Pancreas (tissue), 10 donors: ENCODE measurements around the gene STK4. TPM values are rescaled to one million over a fixed set of nuclear protein-coding genes. Genes with fewer than 3 reads are reported as not detected.

Experiments used
- ATAC-seq, 4 donors: fragments of 200-7000 bp; cut with Tn5 transposase; one replicate each; pipeline versions ENCODE4 v1.8.0 to v1.9.1; 2020; ENCODE audit warnings: mild to moderate bottlenecking in 4 of 4, moderate library complexity in 4 of 4
- DNase-seq, 6 donors: peaks; one replicate each; pipeline ENCODE4 v3.0.0-alpha.2; 2020
- FAIRE-seq: peaks from 2 replicates; lab custom pipeline; 2012; peaks lifted over from hg19 to GRCh38; lab: Jason Lieb, UNC
- H3K27ac ChIP-seq, 4 donors: fragments of 200-600 bp; sonication (generic); 1 replicate in 3 of 4; 2 replicates in 1 of 4; pipeline versions ENCODE4 v1.5.0 to v1.8.0; 2020
- H3K27me3 ChIP-seq, 4 donors: fragments of 200-600 bp; one replicate each; pipeline ENCODE4 v1.8.0; 2021
- H3K36me3 ChIP-seq, 3 donors: fragments of 200-600 bp; sonication (generic) in 1 of 3; one replicate each; pipeline versions ENCODE4 v1.5.0 to v1.8.0; 2020 to 2021
- H3K4me1 ChIP-seq, 3 donors: fragments of 200-600 bp; one replicate each; pipeline ENCODE4 v1.8.0; 2021
- H3K4me3 ChIP-seq, 4 donors: fragments of 200-600 bp; sonication (generic) in 2 of 4; one replicate each; pipeline versions ENCODE4 v1.5.0 to v1.8.0; 2020 to 2021
- H3K9me3 ChIP-seq, 4 donors: fragments of 200-600 bp; one replicate each; pipeline ENCODE4 v1.8.0; 2021
- WGBS, 2 donors: extraction: QIAGEN DNeasy Blood & Tissue Kit; methylation state at CpG; one replicate each; pipeline ENCODE4 v1.1.7; 2013; 5-methylcytosine and 5-hydroxymethylcytosine counted together
- intact Hi-C, 3 donors: fragments of 100-400 bp; cut with DNase I; formaldehyde crosslinking; loops; one replicate each; pipeline versions ENCODE4 v1.11.1 to v1.14.2; 2022
- polyA plus RNA-seq, 2 donors: library from polyadenylated mRNA; stranded (reverse); fragments of 200-250 nt; gene quantifications; one replicate each; pipeline ENCODE4 v1.2.3, GENCODE V29; 2013
- total RNA-seq, 6 donors: library from RNA; stranded (reverse); fragmentation: NEBNext Ultra II Directional in 4 of 6; extraction: Animal tissue kit (Norgen Biotek cat#: 25700) in 4 of 6; gene quantifications; one replicate each; pipeline versions ENCODE4 v1.2.1 to v1.2.4, GENCODE V29; 2021 to 2023
- TF ChIP-seq, protein P1 (sequence below), 4 donors: fragments of 200-600 bp; sonication (generic) in 3 of 4; IDR thresholded peaks; one replicate each; pipeline versions ENCODE4 v1.5.0 to v1.8.0; 2021; ENCODE audit warnings: antibody characterized with exemption in 4 of 4
- donor health status: healthy with polysubstance abuse.
- donor health status: DM: no; HTN: no; CAD: no; lungs with moderate emphysema.
- donor health status: DM: no; HTN: no; CAD: no.
- donor health status: control.
- donor health status: control.
- donor health status: Bipolar disorder and iron deficiency.
- donor health status: DM: yes; HTN: yes; CAD: no.
- donor health status: DM: no; HTN: no; CAD: no.
- donor health status: DM: no; HTN: no; CAD: no.
- donor health status: DM: yes; HTN: yes; CAD: no.

Gene STK4
- total and polyA plus RNA-seq, 8 donors = 3.7 to 18.9 (median 8.8) TPM

DNA sequence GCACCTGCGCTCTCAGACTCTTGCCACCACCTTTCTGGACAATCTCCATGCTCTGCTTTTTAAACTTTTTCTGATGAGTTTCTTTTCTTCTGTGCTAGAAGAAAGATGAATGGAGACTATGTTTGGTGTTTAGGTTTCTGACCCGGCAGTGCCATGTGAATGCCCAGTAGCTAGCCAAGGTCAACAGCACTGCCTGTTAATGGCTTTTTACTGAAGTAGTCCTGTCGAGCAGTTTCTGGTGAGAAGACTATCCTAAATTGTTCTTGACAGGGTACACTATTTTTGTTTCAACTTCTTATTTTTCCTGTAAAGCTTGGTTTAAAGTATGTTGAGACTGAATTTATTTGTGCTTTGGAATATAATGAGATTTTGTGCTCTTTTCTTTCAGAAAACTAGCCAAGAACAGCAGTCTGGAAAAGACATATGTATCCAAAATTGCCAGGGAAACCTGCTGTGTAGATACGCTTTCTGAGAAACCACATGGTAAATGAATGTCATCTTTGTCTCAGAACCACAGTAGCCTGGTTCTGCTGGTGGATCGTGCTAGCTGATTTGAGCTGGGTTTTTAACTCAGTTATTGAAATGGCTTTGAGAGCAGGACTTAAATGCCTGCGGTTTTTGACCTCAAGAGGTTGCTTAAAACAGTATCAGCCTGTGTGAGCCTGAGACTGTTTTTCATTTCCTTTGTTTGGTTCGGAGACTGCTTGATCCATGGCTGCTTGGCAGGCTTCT lies 86.6 kb downstream of the STK4 start:
- Histone ChIP-seq H3K27me3 (no peaks in the 10 kb centered on the region), H3K4me3 (no peak overlapping the region), H3K9me3 (no peaks in the 10 kb centered on the region), H3K4me1 (no peaks in the 10 kb centered on the region), H3K36me3 (no peaks in the 10 kb centered on the region), H3K27ac (no peak overlapping the region)
- FAIRE-seq (no peak), ATAC-seq (no peak), DNase-seq (no peak)
- WGBS, 2 donors = 71 to 78% methylated on average over 7 of the region's 7 CpGs
- intact Hi-C loops = no loop called here
- TF ChIP-seq, protein P1, sequence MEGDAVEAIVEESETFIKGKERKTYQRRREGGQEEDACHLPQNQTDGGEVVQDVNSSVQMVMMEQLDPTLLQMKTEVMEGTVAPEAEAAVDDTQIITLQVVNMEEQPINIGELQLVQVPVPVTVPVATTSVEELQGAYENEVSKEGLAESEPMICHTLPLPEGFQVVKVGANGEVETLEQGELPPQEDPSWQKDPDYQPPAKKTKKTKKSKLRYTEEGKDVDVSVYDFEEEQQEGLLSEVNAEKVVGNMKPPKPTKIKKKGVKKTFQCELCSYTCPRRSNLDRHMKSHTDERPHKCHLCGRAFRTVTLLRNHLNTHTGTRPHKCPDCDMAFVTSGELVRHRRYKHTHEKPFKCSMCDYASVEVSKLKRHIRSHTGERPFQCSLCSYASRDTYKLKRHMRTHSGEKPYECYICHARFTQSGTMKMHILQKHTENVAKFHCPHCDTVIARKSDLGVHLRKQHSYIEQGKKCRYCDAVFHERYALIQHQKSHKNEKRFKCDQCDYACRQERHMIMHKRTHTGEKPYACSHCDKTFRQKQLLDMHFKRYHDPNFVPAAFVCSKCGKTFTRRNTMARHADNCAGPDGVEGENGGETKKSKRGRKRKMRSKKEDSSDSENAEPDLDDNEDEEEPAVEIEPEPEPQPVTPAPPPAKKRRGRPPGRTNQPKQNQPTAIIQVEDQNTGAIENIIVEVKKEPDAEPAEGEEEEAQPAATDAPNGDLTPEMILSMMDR (IDR thresholded peaks at IDR 0.05) = no peak

DNA sequence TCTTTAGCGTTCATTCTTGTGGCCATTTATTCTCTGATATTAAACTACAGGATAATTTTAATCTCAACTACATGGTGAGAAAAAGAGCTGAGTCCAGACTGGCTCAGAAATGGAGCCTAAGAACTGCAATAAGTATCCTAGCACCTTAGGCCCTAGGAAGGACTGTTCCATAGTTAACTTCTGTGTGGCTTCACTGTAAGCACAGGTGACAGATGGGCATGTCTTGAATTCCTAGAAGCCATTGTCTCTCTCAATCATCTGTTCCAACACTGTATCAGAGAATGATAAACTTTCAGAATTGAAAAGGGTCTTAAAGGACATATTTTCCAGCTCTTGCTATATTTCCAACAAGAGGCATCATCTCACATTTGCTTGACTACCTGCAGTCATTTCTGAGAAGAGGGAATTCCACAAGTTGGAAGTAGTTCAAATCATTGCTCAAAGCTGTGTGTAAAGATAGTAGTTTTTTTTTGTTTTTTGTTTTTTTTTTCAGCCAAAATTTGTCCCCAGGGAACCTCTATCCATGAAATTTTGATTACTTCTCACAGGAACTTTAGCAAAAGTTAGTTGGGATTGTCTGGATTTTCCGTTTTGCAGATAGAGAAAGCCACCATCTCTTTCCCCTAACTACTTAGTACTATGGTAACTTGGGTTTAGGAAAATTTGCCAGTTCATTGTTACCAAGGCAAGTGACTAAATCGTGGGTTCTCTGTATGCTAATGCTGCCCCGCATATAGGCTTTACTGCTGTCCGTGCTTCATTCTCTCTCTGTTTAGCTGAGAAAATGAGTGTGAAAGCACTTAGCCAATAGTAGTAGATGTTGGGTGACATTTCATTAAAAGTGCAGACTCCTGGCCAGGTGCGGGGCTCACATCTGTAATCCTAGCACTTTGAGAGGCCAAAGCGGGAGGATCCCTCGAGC lies 87.4 kb downstream of the STK4 start:
- H3K27me3 ChIP-seq = no peaks in the 10 kb centered on the region
- no peak overlapping the region for H3K4me3 ChIP-seq
- TF ChIP-seq, protein P1 (IDR thresholded peaks at IDR 0.05) = no peak
- WGBS, 2 donors = 88 to 95% methylated on average over 8 of the region's 8 CpGs
- no peaks in the 10 kb centered on the region for H3K36me3 ChIP-seq
- intact Hi-C loops = no loop called here
- H3K9me3 ChIP-seq = no peaks in the 10 kb centered on the region
- FAIRE-seq = no peak
- H3K4me1 ChIP-seq = no peaks in the 10 kb centered on the region
- ATAC-seq = no peak
- no peak for DNase-seq
- H3K27ac ChIP-seq = no peak overlapping the region

DNA sequence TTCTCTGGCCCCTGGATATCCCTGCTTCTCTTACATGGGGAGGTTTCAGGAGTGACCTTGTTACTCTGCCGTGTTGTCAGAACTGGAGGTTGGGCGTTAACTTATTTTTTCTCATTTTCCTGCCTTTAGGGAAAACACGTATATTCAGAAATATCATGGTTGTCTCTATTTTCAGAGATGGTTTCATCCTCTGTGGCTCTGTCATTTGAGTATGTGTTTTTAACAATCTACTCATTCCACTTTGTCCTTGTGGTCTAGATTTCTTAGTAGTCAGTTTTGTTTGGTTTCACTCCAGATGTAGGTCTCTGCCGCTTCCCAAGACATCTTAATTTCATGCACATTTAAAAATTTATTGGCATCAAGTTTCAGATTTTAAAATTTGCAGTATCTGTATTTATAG lies 88.7 kb downstream of the STK4 start:
- ATAC-seq (no peak), FAIRE-seq (no peak), DNase-seq (no peak)
- intact Hi-C loops = no loop called here
- no peak overlapping the region for H3K4me3 ChIP-seq
- no peak overlapping the region for H3K27ac ChIP-seq
- H3K9me3 ChIP-seq = no peaks in the 10 kb centered on the region
- H3K27me3 ChIP-seq = no peaks in the 10 kb centered on the region
- TF ChIP-seq, protein P1 (IDR thresholded peaks at IDR 0.05) = no peak
- no peaks in the 10 kb centered on the region for H3K36me3 ChIP-seq
- no peaks in the 10 kb centered on the region for H3K4me1 ChIP-seq
- WGBS, 2 donors = 89 to 93% methylated on average over 4 of the region's 4 CpGs

DNA sequence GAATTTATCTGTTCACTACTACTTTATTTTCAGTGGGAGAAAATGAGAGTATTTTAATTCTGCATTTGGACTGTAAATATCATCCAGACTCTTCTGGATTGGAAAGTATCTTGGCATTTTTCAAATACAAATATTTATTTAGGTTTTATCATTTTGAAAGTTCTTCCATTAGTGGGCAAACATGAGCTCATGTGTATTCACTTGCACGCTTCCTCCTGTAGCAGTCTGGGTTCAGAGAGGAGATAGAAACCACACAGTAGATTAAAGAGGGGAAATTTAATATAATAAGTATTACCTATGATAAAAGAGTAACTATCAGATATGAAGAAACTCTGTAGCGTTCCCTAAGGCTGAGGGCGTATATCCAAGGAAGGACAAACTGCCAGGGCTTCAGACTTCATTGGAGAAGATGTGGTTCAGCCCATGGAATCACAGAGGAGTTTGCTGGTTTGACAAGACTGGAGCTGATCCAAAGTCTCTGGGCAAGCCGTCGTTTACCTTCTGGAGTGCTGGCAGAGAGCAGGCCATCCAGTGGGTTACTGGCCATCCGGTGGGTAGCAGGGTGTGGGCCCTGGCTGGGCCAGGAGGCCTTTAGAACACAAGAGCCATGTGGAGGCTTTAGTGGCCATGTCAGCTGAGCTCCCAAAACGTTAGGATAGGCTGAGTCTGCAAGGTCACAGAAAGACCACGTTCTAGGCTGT lies 90.3 kb downstream of the STK4 start:
- H3K27me3 ChIP-seq = no peaks in the 10 kb centered on the region
- WGBS, 2 donors = 42 to 53% methylated on average over 8 of the region's 8 CpGs
- no peaks in the 10 kb centered on the region for H3K9me3 ChIP-seq
- TF ChIP-seq, protein P1 (IDR thresholded peaks at IDR 0.05) = no peak
- no peak for FAIRE-seq
- peak overlapping the region in 1 of 4 donors; percentile 18 for H3K27ac ChIP-seq
- no peaks in the 10 kb centered on the region for H3K36me3 ChIP-seq
- intact Hi-C loops = no loop called here
- no peaks in the 10 kb centered on the region for H3K4me1 ChIP-seq
- no peak overlapping the region for H3K4me3 ChIP-seq
- ATAC-seq = peak; percentile 50 to 75 (median 63)
- DNase-seq = peak in 3 of 6 donors; percentile 6 to 15 (median 9)
